Measurements from ENCODE around the gene GNGT1.

GNGT1 gene

GRCh38 chr7:93949423-93949822, 43.1 kb downstream of the GNGT1 start:
- FAIRE-seq (no peak), DNase-seq (ENCODE audit: insufficient read length, low spot score) (no peak)
- TF ChIP-seq SPI1 (IDR thresholded peaks at IDR 0.05; ENCODE audit: low read depth, low read length) (no peak), TAF1 (IDR thresholded peaks at IDR 0.05; ENCODE audit: low read depth, low read length) (no peak), POLR2AphosphoS5 (IDR thresholded peaks at IDR 0.05; ENCODE audit: low read depth, low read length) (no peak), POU2F2 (IDR thresholded peaks at IDR 0.05; ENCODE audit: low read depth, low read length) (no peak), POLR2A (IDR thresholded peaks at IDR 0.05; ENCODE audit: low read depth, low read length) (no peak), PAX5 (IDR thresholded peaks at IDR 0.05; ENCODE audit: insufficient read depth, low read length, severe bottlenecking) (no peak)

- FAIRE-seq (no peak), DNase-seq (ENCODE audit: insufficient read length, low spot score) (no peak)
- no peak for TF ChIP-seq POU2F2 (IDR thresholded peaks at IDR 0.05; ENCODE audit: low read depth, low read length)
- TF ChIP-seq PAX5 (IDR thresholded peaks at IDR 0.05; ENCODE audit: insufficient read depth, low read length, severe bottlenecking), result no peak
- TF ChIP-seq POLR2A (IDR thresholded peaks at IDR 0.05; ENCODE audit: low read depth, low read length), result no peak
- no peak for TF ChIP-seq SPI1 (IDR thresholded peaks at IDR 0.05; ENCODE audit: low read depth, low read length)
- TF ChIP-seq POLR2AphosphoS5 (IDR thresholded peaks at IDR 0.05; ENCODE audit: low read depth, low read length), result no peak
- TF ChIP-seq TAF1 (IDR thresholded peaks at IDR 0.05; ENCODE audit: low read depth, low read length), result no peak
Observed at GRCh38 chr7:93955304-93955703, 48.9 kb downstream of the GNGT1 start.

- DNase-seq (ENCODE audit: insufficient read length, low spot score) (no peak), FAIRE-seq (no peak)
- TF ChIP-seq TAF1 (IDR thresholded peaks at IDR 0.05; ENCODE audit: low read depth, low read length) (no peak), SPI1 (IDR thresholded peaks at IDR 0.05; ENCODE audit: low read depth, low read length) (no peak)
Observed at GRCh38 chr7:93957767-93958166, 51.4 kb downstream of the GNGT1 start.

- DNase-seq (ENCODE audit: insufficient read length, low spot score), result no peak
- FAIRE-seq, result peak; percentile 5
- TF ChIP-seq POLR2AphosphoS5 (IDR thresholded peaks at IDR 0.05; ENCODE audit: low read depth, low read length), result no peak
- TF ChIP-seq SPI1 (IDR thresholded peaks at IDR 0.05; ENCODE audit: low read depth, low read length), result no peak
- TF ChIP-seq PAX5 (IDR thresholded peaks at IDR 0.05; ENCODE audit: insufficient read depth, low read length, severe bottlenecking), result no peak
- TF ChIP-seq POU2F2 (IDR thresholded peaks at IDR 0.05; ENCODE audit: low read depth, low read length), result no peak
- no peak for TF ChIP-seq POLR2A (IDR thresholded peaks at IDR 0.05; ENCODE audit: low read depth, low read length)
- TF ChIP-seq TAF1 (IDR thresholded peaks at IDR 0.05; ENCODE audit: low read depth, low read length), result no peak
Observed at GRCh38 chr7:93958216-93958615, 51.8 kb downstream of the GNGT1 start.

- DNase-seq (ENCODE audit: insufficient read length, low spot score), result no peak
- no peak for FAIRE-seq
- TF ChIP-seq TAF1 (IDR thresholded peaks at IDR 0.05; ENCODE audit: low read depth, low read length) (no peak), POU2F2 (IDR thresholded peaks at IDR 0.05; ENCODE audit: low read depth, low read length) (no peak), SPI1 (IDR thresholded peaks at IDR 0.05; ENCODE audit: low read depth, low read length) (peak; percentile 45), POLR2A (IDR thresholded peaks at IDR 0.05; ENCODE audit: low read depth, low read length) (no peak), POLR2AphosphoS5 (IDR thresholded peaks at IDR 0.05; ENCODE audit: low read depth, low read length) (no peak), PAX5 (IDR thresholded peaks at IDR 0.05; ENCODE audit: insufficient read depth, low read length, severe bottlenecking) (no peak)
Observed at GRCh38 chr7:93958651-93959050, 52.3 kb downstream of the GNGT1 start.
